SK-N-SH treated with all-trans-retinoic acid at 6 μM for 48 hours (cell line): ENCODE measurements around the gene GPC6.

ENCODE experiments used
- BACH2 ChIP-seq: fragments of 250-450 bp; sonication (Bioruptor Pico); IDR thresholded peaks from 2 replicates; pipeline ENCODE4 v1.9.0; 2021; ENCODE audit warnings: mild to moderate bottlenecking, borderline replicate concordance
- ESRRG ChIP-seq: fragments of 250-450 bp; sonication (Bioruptor Pico); IDR thresholded peaks from 2 replicates; pipeline ENCODE4 v1.6.1; 2021; ENCODE audit warnings: mild to moderate bottlenecking
- OSR1 ChIP-seq: fragments of 250-450 bp; sonication (Bioruptor Pico); IDR thresholded peaks from 2 replicates; pipeline ENCODE4 v1.8.0; 2022; ENCODE audit warnings: moderate library complexity, mild to moderate bottlenecking, inconsistent platforms
- PPARA ChIP-seq: fragments of 250-450 bp; sonication (Bioruptor Pico); IDR thresholded peaks from 2 replicates; pipeline ENCODE4 v1.5.0; 2020; ENCODE audit warnings: mild to moderate bottlenecking, borderline replicate concordance
- RARB ChIP-seq: fragments of 250-450 bp; sonication (Bioruptor Pico); IDR thresholded peaks from 2 replicates; pipeline ENCODE4 v1.8.0; 2021; ENCODE audit warnings: mild to moderate bottlenecking, moderate library complexity
- SNAI2 ChIP-seq: fragments of 250-450 bp; sonication (Bioruptor Pico); IDR thresholded peaks from 2 replicates; pipeline ENCODE4 v1.5.0; 2020; ENCODE audit warnings: mild to moderate bottlenecking, moderate library complexity
- TOX ChIP-seq: fragments of 250-450 bp; sonication (Bioruptor Pico); IDR thresholded peaks from 2 replicates; pipeline ENCODE4 v1.8.0; 2021; ENCODE audit warnings: mild to moderate bottlenecking, moderate library complexity, borderline replicate concordance
- ZC3H10 ChIP-seq: fragments of 250-450 bp; sonication (Bioruptor Pico); IDR thresholded peaks from 2 replicates; pipeline ENCODE4 v1.5.1; 2021; ENCODE audit warnings: mild to moderate bottlenecking, moderate library complexity
- TF ChIP-seq, protein P1 (sequence below): fragments of 250-450 bp; sonication (Bioruptor Pico); IDR thresholded peaks from 2 replicates; pipeline ENCODE4 v1.8.0; 2020; ENCODE audit warnings: mild to moderate bottlenecking, moderate library complexity, borderline replicate concordance

DNA sequence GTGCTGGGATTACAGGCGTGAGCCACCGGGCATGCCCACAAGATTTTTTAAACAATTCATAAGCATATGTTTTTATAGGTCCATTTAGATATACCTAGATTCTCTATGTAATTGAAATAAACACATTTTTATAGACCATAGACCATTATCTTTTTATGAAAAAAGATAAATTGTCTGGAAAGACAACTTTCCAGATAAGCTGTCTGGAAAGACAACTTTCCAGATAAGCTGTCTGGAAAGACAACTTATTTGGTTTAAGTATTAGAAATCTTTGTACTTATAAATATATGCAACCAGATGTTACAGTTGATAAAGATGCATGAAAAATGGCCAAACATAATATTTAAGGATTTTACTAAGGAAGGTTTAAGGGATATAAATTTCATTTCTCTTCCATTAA, 538.5 kb downstream of the GPC6 start:
- TF ChIP-seq ESRRG (CRISPR knock-in tag) = no peak
- TF ChIP-seq, protein P1, sequence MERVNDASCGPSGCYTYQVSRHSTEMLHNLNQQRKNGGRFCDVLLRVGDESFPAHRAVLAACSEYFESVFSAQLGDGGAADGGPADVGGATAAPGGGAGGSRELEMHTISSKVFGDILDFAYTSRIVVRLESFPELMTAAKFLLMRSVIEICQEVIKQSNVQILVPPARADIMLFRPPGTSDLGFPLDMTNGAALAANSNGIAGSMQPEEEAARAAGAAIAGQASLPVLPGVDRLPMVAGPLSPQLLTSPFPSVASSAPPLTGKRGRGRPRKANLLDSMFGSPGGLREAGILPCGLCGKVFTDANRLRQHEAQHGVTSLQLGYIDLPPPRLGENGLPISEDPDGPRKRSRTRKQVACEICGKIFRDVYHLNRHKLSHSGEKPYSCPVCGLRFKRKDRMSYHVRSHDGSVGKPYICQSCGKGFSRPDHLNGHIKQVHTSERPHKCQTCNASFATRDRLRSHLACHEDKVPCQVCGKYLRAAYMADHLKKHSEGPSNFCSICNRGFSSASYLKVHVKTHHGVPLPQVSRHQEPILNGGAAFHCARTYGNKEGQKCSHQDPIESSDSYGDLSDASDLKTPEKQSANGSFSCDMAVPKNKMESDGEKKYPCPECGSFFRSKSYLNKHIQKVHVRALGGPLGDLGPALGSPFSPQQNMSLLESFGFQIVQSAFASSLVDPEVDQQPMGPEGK (CRISPR knock-in tag) = no peak
- no peak for TF ChIP-seq RARB (CRISPR knock-in tag)
- TF ChIP-seq BACH2 (CRISPR knock-in tag) = no peak
- TF ChIP-seq PPARA (CRISPR knock-in tag) = no peak
- no peak for TF ChIP-seq OSR1 (CRISPR knock-in tag)
- no peak for TF ChIP-seq SNAI2 (CRISPR knock-in tag)
- TF ChIP-seq TOX (CRISPR knock-in tag) = no peak
- no peak for TF ChIP-seq ZC3H10 (CRISPR knock-in tag)
